ENCODE measurements around the gene CLEC10A.
A peak's percentile ranks its signal among the peaks of the same experiment; 100 is the strongest.

CLEC10A gene

DNA sequence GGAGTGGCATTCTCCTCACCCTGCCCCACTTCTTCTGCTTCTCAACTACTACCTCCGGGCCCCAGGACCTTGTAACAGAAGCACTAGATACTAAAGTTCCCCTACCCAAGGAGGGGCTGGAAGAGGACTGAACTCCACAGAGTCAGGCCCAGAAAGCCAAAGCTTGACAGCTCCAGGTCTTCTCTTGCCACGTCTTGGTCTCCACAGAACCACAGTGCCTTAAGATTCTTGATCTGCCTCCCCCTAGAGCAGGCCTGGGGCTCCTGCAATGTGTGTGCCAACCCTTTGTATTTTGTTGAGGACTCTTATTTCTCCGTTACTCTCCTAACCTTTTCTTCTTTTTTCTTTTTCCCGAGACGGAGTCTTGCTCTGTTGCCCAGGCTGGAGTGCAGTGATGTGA is 40.2 kb downstream of the CLEC10A start:
- no peak for TF ChIP-seq CTCF (IDR thresholded peaks at IDR 0.05; ENCODE audit: low read depth, low read length)
- H3K4me3 ChIP-seq (ENCODE audit: low read depth, low read length): no peak overlapping the region
- no peak for DNase-seq (ENCODE audit: low read depth, low spot score)
- in situ Hi-C loops (cut with HindIII; ENCODE audit: low sequenced_read_pairs): no loop called here

- DNase-seq (ENCODE audit: low read depth, low spot score): no peak
- in situ Hi-C loops (cut with HindIII; ENCODE audit: low sequenced_read_pairs): no loop called here
- no peak overlapping the region for H3K4me3 ChIP-seq (ENCODE audit: low read depth, low read length)
- TF ChIP-seq CTCF (IDR thresholded peaks at IDR 0.05; ENCODE audit: low read depth, low read length): no peak
Observed at GRCh38 chr17:7038025-7038862, 41.8 kb downstream of the CLEC10A start.

DNA sequence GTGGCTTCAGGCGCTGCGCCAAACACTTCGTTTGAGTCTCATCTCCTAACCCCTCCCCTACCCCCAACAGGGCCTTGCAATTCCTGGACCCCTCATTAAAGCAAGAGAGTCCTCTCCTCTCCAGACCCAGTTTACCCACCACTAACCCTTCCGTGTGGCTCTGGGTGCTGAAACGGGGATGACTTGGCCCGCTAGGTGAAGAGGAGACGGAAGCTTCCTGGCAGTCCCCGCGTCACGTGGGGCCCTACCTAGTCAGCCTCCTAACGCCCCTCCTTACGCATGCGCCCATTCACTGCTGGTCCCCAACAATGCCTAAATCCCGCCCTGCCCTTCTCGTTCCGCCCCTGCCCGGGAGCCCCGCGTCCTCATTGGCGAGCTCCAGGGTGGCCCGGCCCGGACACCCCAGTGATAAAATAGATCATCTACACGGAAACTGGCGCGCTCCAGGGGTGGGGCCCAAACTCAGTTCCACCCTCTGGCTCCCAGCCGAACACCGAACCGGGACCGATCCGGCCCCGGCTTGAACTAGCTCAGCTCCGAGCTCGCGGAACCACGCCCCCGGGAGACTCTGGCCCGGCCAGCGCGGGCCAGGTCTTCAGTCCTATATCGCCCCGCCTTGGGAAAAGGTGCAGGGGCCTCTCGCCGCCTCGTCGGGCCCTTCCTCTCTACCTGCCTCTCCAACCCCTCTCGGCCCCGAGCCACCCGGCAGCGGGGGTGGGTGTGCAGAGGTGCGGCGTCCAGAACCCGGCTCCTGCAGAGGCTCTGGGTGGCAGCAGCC is 44.3 kb downstream of the CLEC10A start, which contains the start of gene SLC16A13:
TSS of gene SLC16A13 (plus strand) at position 425 of the 778 bp plus-strand sequence. CDS start 368 bp downstream, outside the sequence.
- peak within 1 kb of the TSS; percentile 77 for H3K4me3 ChIP-seq (ENCODE audit: low read depth, low read length)
- in situ Hi-C loops (cut with HindIII; ENCODE audit: low sequenced_read_pairs): no loop called here
- no peak for TF ChIP-seq CTCF (IDR thresholded peaks at IDR 0.05; ENCODE audit: low read depth, low read length)
- DNase-seq (ENCODE audit: low read depth, low spot score): peak; percentile 92

DNA sequence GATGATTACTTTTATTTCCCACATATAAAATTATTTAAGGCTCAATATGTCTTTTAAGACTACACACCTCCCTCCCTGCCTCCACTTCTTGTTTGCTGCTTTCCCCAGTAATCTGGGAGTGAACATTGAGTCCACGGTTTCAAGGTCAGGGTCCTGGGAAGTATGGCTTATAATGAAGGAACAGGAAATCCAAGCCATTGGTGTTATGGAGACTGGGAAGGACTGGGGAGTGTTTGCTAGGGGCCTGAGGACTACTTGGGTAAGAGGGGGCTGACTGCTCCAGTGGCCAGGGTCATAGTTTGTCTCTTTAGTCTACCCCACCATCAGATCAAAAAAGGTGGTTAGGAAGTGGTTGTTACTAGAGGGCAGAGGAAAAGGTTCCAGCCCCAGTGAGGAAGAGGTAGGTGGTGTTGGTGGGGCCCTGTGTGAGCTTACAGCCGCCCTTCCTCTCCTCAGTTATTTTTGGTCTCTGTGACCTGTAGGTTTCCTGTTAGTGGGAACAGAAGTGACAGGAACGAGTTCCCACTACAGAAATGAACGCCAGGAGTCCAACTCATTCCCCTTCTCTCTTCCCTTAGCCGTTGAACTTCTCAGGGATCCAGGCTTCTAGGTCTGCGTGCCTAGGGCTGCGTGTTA is 45.0 kb downstream of the CLEC10A start:
- no peak for DNase-seq (ENCODE audit: low read depth, low spot score)
- peak overlapping the region; percentile 77 for H3K4me3 ChIP-seq (ENCODE audit: low read depth, low read length)
- no peak for TF ChIP-seq CTCF (IDR thresholded peaks at IDR 0.05; ENCODE audit: low read depth, low read length)
- in situ Hi-C loops (cut with HindIII; ENCODE audit: low sequenced_read_pairs): no loop called here

DNA sequence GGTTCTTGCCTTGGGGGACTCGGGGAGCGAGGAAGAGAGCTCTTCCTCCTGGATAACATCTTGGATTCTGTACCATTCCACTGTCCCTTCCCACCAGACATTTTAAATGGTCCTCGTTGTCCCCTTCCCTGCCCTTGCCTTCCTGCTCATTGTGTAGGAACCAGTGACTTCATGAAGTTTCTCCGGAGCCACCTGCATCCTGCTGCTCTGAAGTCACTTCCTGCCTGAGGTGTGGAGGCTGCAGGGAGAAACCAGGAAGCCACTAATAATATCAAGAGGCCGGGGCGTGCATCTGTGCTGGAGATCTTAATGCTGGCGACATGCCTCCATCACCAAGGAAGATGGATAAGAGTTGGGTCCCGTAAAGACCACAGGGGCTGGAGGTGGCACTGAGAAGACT is 50.4 kb downstream of the CLEC10A start:
- TF ChIP-seq CTCF (IDR thresholded peaks at IDR 0.05; ENCODE audit: low read depth, low read length): no peak
- H3K4me3 ChIP-seq (ENCODE audit: low read depth, low read length): no peak overlapping the region
- in situ Hi-C loops (cut with HindIII; ENCODE audit: low sequenced_read_pairs): no loop called here
- no peak for DNase-seq (ENCODE audit: low read depth, low spot score)

DNA sequence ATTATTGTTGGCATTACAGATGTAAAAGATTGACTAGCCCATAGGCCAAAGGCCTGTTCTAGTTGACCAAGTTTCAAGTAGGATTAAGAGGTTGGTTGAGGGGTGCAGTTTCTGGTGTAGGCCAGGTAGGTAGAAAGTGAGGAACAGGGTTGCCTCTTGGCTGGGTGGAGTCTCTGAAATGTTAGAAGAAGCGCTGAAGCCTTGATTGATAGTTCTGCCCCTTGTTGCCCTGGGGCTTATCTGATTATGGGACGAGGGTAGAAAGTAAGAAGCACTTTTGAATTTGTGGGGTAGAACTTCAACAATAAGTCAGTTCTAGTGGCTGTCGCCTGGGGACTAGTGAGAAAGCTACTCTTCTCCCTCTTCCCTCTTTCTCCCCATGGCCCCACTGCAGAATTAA is 51.0 kb downstream of the CLEC10A start:
- no peak for DNase-seq (ENCODE audit: low read depth, low spot score)
- TF ChIP-seq CTCF (IDR thresholded peaks at IDR 0.05; ENCODE audit: low read depth, low read length): no peak
- H3K4me3 ChIP-seq (ENCODE audit: low read depth, low read length): no peak overlapping the region
- in situ Hi-C loops (cut with HindIII; ENCODE audit: low sequenced_read_pairs): no loop called here

Data from astrocyte of the spinal cord (primary cell).